B cell (primary cell): Measurements from ENCODE around the gene RNF8. TPM values are rescaled to one million over a fixed set of nuclear protein-coding genes. Genes with fewer than 3 reads are reported as not detected.

Experiments
- ATAC-seq: fragments of 200-7000 bp; cut with Tn5 transposase; one replicate; pipeline ENCODE4 v1.10.0; 2021; ENCODE audit warnings: low read depth, mild to moderate bottlenecking, moderate number of reproducible peaks, moderate library complexity
- CTCF ChIA-PET: fragments of 350-600 bp; sonication (Branson Sonifier 250); formaldehyde crosslinking; loops from one replicate; lab custom pipeline; 2021; ENCODE audit warnings: antibody characterized with exemption, inconsistent platforms; lab: Charles Lee
- POLR2A ChIA-PET: fragments of 350-600 bp; sonication (Branson Sonifier 250); formaldehyde crosslinking; loops from one replicate; lab custom pipeline; 2021; ENCODE audit warnings: antibody characterized with exemption; lab: Charles Lee
- DNase-seq: peaks from one replicate; pipeline ENCODE4 v3.0.0; 2013
- H2AFZ ChIP-seq: 2 replicates; pipeline ENCODE4 v1.6.1; 2012; ENCODE audit warnings: mild to moderate bottlenecking, low read depth, low read length; ENCODE audit not compliant: insufficient read depth, poor library complexity, severe bottlenecking
- H3K27ac ChIP-seq, 2 donors: 1 replicate in 1 of 2; 2 replicates in 1 of 2; pipeline ENCODE4 v1.5.1; 2012 to 2013; ENCODE audit warnings: low read length in 2 of 2, mild to moderate bottlenecking in 2 of 2, moderate library complexity in 1 of 2
- H3K27me3 ChIP-seq, 4 experiments: fragments of 200-600 bp in 1 of 4; sonication (generic) in 1 of 4; replicated peaks in 1 of 4; 1 replicate in 2 of 4; 2 replicates in 2 of 4; pipeline versions ENCODE4 v1.6.1 to v1.7.0; 2013 to 2016; ENCODE audit warnings: low read length in 3 of 4, mild to moderate bottlenecking in 2 of 4, mixed read lengths in 1 of 4, moderate library complexity in 1 of 4; ENCODE audit not compliant: insufficient read depth in 4 of 4, control insufficient read depth in 3 of 4; ENCODE audit errors: control extremely low read depth in 1 of 4
- H3K36me3 ChIP-seq, 2 experiments: replicated peaks in 1 of 2; 1 replicate in 1 of 2; 2 replicates in 1 of 2; pipeline versions ENCODE4 v1.6.1 to v1.7.1; 2013; ENCODE audit warnings: low read length in 1 of 2; ENCODE audit not compliant: insufficient read depth in 2 of 2, control insufficient read depth in 1 of 2; ENCODE audit errors: control extremely low read depth in 1 of 2, extremely low read depth in 1 of 2
- H3K4me1 ChIP-seq, 2 donors: fragments of 200-600 bp in 1 of 2; sonication (generic) in 1 of 2; 1 replicate in 1 of 2; 2 replicates in 1 of 2; pipeline versions ENCODE4 v1.5.1 to v1.6.1; 2013 to 2017; ENCODE audit warnings: low read length in 2 of 2; ENCODE audit not compliant: control insufficient read depth in 2 of 2, insufficient read depth in 2 of 2
- H3K4me2 ChIP-seq: replicated peaks from 2 replicates; pipeline ENCODE3; 2012; ENCODE audit warnings: mild to moderate bottlenecking, low read depth, low read length; ENCODE audit not compliant: poor library complexity, severe bottlenecking
- H3K4me3 ChIP-seq, 5 experiments: fragments of 200-600 bp in 1 of 5; sonication (generic) in 1 of 5; 1 replicate in 3 of 5; 2 replicates in 2 of 5; pipeline versions ENCODE4 v1.5.1 to v1.7.0; 2011 to 2016; ENCODE audit warnings: low read length in 4 of 5, mild to moderate bottlenecking in 4 of 5, low read depth in 2 of 5, control low read depth in 1 of 5, moderate library complexity in 1 of 5; ENCODE audit not compliant: insufficient read depth in 1 of 5; ENCODE audit errors: control extremely low read depth in 1 of 5, extremely low read depth in 1 of 5
- H3K79me2 ChIP-seq: fragments of 200-600 bp; sonication (generic); one replicate; pipeline ENCODE4 v1.6.0; 2016; ENCODE audit warnings: low read length; ENCODE audit not compliant: control insufficient read depth, insufficient read depth
- H3K9ac ChIP-seq: fragments of 200-600 bp; sonication (generic); 2 replicates; pipeline ENCODE4 v1.6.1; 2017; ENCODE audit warnings: mild to moderate bottlenecking, low read length, moderate library complexity
- H3K9me3 ChIP-seq, 3 donors: one replicate each; pipeline versions ENCODE4 v1.6.1 to v1.7.1; 2013; ENCODE audit warnings: low read length in 2 of 3; ENCODE audit not compliant: control insufficient read depth in 2 of 3, insufficient read depth in 1 of 3; ENCODE audit errors: control extremely low read depth in 1 of 3
- H4K20me1 ChIP-seq: 2 replicates; pipeline ENCODE4 v1.6.0; 2012; ENCODE audit warnings: mild to moderate bottlenecking, low read length; ENCODE audit not compliant: insufficient read depth, control insufficient read depth, poor library complexity, severe bottlenecking
- H3K27ac Mint-ChIP-seq: one replicate; pipeline ENCODE4 v1.8.0; 2021; ENCODE audit warnings: mixed read lengths
- H3K27me3 Mint-ChIP-seq: one replicate; pipeline ENCODE4 v1.8.0; 2021; ENCODE audit warnings: mixed read lengths
- H3K4me1 Mint-ChIP-seq: one replicate; pipeline ENCODE4 v1.8.0; 2021; ENCODE audit warnings: mixed read lengths
- H3K4me3 Mint-ChIP-seq: one replicate; pipeline ENCODE4 v1.8.0; 2021; ENCODE audit warnings: mixed read lengths
- H3K9me3 Mint-ChIP-seq: one replicate; pipeline ENCODE4 v1.8.0; 2022; ENCODE audit warnings: mixed read lengths; ENCODE audit not compliant: insufficient read depth
- CTCF ChIP-seq: fragments of 200-600 bp; IDR thresholded peaks from one replicate; pipeline ENCODE4 v1.8.0; 2022; ENCODE audit warnings: antibody characterized with exemption, mild to moderate bottlenecking
- EZH2 ChIP-seq: IDR thresholded peaks from 2 replicates; pipeline ENCODE4 v1.6.1; 2012; ENCODE audit warnings: borderline replicate concordance, low read depth, mild to moderate bottlenecking, moderate library complexity, low read length; ENCODE audit not compliant: insufficient read depth, poor library complexity, severe bottlenecking
- WGBS: methylation state at CpG from one replicate; pipeline ENCODE4 v1.1.5; 2013; ENCODE audit warnings: missing lambda C conversion rate; ENCODE audit not compliant: insufficient coverage; 5-methylcytosine and 5-hydroxymethylcytosine counted together
- intact Hi-C: fragments of 100-400 bp; cut with micrococcal nuclease; formaldehyde crosslinking; loops from one replicate; pipeline ENCODE4 v1.10.0; 2022
- polyA plus RNA-seq: library from polyadenylated mRNA; depleted of rRNA; stranded (reverse); fragments of >200 nt; gene quantifications from 2 replicates; pipeline ENCODE4 v1.2.3, GENCODE V29; 2012
- total RNA-seq, 2 donors: library from RNA; stranded (reverse); fragments of 120-200 nt in 1 of 2; gene quantifications; 1 replicate in 1 of 2; 2 replicates in 1 of 2; pipeline versions ENCODE4 v1.2.3 to v1.2.4, GENCODE V29; 2013 to 2022

The RNF8 gene
- total and polyA plus RNA-seq, 2 donors (not counting 1 experiment from before 2014, with no cell fraction given), result 5.3 to 16.9 TPM

- DNase-seq, result no peak
Observed at GRCh38 chr6:37382994-37383765, 29.4 kb downstream of the RNF8 start.

More at GRCh38 chr6:37382994-37383765, 29.4 kb downstream of the RNF8 start:
- Mint-ChIP-seq H3K27me3 (no peaks in the 10 kb centered on the region), H3K4me3 (no peak overlapping the region), H3K4me1 (peaks cover 9% of the 10 kb centered on the region), H3K27ac (no peak overlapping the region), H3K9me3 (no peaks in the 10 kb centered on the region)
- peaks cover 4 to 45% of the 10 kb centered on the region in 2 experiments for H3K36me3 ChIP-seq
- ATAC-seq, result no peak
- H2AFZ ChIP-seq, result no peak overlapping the region
- no peak overlapping the region for H3K4me3 ChIP-seq
- H3K4me1 ChIP-seq, result peaks cover 1 to 13% of the 10 kb centered on the region in 2 donors
- ChIA-PET CTCF (interaction anchor here (0.7 to 4.2 kb wide), 6 partner anchors 12 to 1184 kb away, joined by 3 to 21 read pairs (median 4); no protein-coding TSS in a partner anchor), POLR2A (no interaction called here)
- H3K79me2 ChIP-seq, result no peaks in the 10 kb centered on the region
- H3K4me2 ChIP-seq, result no peak overlapping the region
- intact Hi-C loops, result loop anchor here (5.0 kb wide), 1 partner anchor 309 kb away; no protein-coding TSS in a partner anchor
- H3K9me3 ChIP-seq, result no peaks in the 10 kb centered on the region
- no peak overlapping the region for H3K9ac ChIP-seq
- H3K27ac ChIP-seq, result no peak overlapping the region
- no peaks in the 10 kb centered on the region for H3K27me3 ChIP-seq
- H4K20me1 ChIP-seq, result no peaks in the 10 kb centered on the region
- TF ChIP-seq CTCF (no peak), EZH2 (no peak)
- no CpG with 5 or more reads among the region's 1 CpG for WGBS
